Measurements from ENCODE around the gene ARL2.

The ARL2 gene

DNA sequence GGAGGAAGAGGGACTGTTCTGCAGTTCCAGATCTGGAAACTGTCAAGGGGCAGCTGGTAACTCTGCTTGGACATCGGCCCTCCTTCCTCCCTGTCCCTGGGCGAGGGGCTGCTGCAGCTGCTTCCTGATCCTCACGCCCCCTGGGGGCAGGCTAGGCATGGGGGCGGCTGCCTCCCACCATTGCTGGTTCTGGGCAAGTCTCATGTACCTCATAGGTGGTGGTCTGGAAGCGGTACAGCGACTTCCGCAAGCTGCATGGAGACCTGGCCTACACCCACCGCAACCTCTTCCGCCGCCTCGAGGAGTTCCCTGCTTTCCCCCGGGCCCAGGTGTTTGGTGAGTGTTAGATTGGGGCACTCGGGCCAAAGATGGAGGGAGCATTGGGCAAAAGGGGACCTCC lies 18.3 kb downstream of the ARL2 start:
- no peaks in the 10 kb centered on the region for H3K4me1 ChIP-seq (ENCODE audit: insufficient read depth, low read length)
- H3K9ac ChIP-seq (ENCODE audit: low read depth, low read length) = no peak overlapping the region
- H3K36me3 ChIP-seq (ENCODE audit: insufficient read depth, low read length) = peaks cover 11% of the 10 kb centered on the region; the same call in 1 of the 2 replicates
- H3K9me3 ChIP-seq (ENCODE audit: insufficient read depth, low read depth, low read length) = no peaks in the 10 kb centered on the region
- no peak overlapping the region for H3K4me3 ChIP-seq (ENCODE audit: low read length)
- WGBS = 82% methylated on average over 13 of the region's 13 CpGs
- no peak overlapping the region for H3K27ac ChIP-seq (ENCODE audit: low read depth, low read length)
- H3K27me3 ChIP-seq (ENCODE audit: insufficient read depth, low read length) = no peaks in the 10 kb centered on the region

DNA sequence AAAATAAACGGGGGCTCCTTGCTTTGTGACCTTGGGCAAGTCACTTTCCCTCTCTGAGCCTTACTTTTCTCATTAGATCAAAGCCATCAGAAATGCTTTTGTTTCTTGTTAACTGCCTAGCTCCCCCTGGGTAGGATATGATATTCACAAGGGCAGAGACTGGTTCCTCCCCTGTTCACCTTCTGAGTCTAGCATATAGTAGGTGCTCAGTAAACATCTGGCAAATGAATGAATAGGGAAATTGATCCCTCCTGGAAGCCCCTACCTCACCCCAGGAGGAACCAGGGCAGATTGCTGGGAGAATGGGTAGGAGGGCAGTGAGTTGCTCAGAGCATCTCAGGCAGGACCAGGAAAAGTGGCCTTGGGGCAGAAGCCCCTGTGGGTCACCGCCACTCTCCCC lies 20.5 kb downstream of the ARL2 start:
- Histone ChIP-seq H3K4me3 (ENCODE audit: low read length) (no peak overlapping the region), H3K36me3 (ENCODE audit: insufficient read depth, low read length) (peaks cover 14% of the 10 kb centered on the region; the same call in 1 of the 2 replicates), H3K27ac (ENCODE audit: low read depth, low read length) (no peak overlapping the region), H3K27me3 (ENCODE audit: insufficient read depth, low read length) (no peaks in the 10 kb centered on the region), H3K9ac (ENCODE audit: low read depth, low read length) (no peak overlapping the region), H3K4me1 (ENCODE audit: insufficient read depth, low read length) (no peaks in the 10 kb centered on the region), H3K9me3 (ENCODE audit: insufficient read depth, low read depth, low read length) (no peaks in the 10 kb centered on the region)
- 94% methylated on average over 2 of the region's 2 CpGs for WGBS

DNA sequence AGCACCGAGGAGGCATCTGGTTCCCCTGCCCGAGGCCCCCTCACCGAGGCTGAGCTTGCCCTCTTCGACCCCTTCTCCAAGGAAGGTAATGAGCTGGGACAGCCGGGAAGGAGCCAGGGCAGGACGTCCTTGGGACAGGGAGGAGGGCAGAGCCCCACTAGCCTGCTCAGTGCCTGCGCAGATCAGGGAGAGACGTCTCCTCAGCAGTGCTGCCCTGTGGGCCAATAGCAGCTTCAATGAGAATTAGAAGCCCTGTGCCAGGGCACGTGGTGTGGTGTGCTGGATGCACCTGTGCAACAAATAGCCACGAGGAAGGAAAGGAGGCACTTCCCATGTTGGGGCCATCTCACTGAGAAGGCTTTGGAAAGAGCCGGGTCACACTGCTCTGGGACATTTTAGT lies 21.6 kb downstream of the ARL2 start:
- H3K27me3 ChIP-seq (ENCODE audit: insufficient read depth, low read length) = no peaks in the 10 kb centered on the region
- no peak overlapping the region for H3K9ac ChIP-seq (ENCODE audit: low read depth, low read length)
- H3K36me3 ChIP-seq (ENCODE audit: insufficient read depth, low read length) = peaks cover 14% of the 10 kb centered on the region; the same call in 1 of the 2 replicates
- 92% methylated on average over 11 of the region's 11 CpGs for WGBS
- peaks cover 5% of the 10 kb centered on the region; the same call in 1 of the 2 replicates for H3K4me1 ChIP-seq (ENCODE audit: insufficient read depth, low read length)
- H3K27ac ChIP-seq (ENCODE audit: low read depth, low read length) = no peak overlapping the region
- no peaks in the 10 kb centered on the region for H3K9me3 ChIP-seq (ENCODE audit: insufficient read depth, low read depth, low read length)
- H3K4me3 ChIP-seq (ENCODE audit: low read length) = no peak overlapping the region

DNA sequence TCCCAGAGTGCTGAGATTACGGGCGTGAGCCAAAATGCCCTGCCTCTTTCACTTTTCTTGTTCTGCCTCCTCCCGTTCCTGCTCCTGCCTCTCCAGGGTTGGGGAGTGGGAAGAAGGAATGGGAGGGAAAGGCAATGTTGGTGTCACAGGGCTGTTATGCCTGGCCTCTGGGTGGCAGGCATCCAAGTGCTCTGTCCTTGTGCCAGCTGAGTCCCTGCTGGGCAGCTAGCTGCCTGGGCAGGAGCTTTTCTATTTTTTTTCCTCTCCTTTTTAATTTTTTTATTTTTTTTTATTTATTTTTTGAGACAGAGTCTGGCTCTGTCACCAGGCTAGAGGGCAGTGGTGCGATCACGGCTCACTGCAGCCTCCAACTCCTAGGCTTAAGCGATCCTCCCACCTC lies 23.0 kb downstream of the ARL2 start:
- H3K4me3 ChIP-seq (ENCODE audit: low read length) = no peak overlapping the region
- peaks cover 14% of the 10 kb centered on the region; the same call in 1 of the 2 replicates for H3K36me3 ChIP-seq (ENCODE audit: insufficient read depth, low read length)
- H3K9ac ChIP-seq (ENCODE audit: low read depth, low read length) = no peak overlapping the region
- no peaks in the 10 kb centered on the region for H3K9me3 ChIP-seq (ENCODE audit: insufficient read depth, low read depth, low read length)
- H3K4me1 ChIP-seq (ENCODE audit: insufficient read depth, low read length) = peaks cover 5% of the 10 kb centered on the region; the same call in 1 of the 2 replicates
- 96% methylated on average over 6 of the region's 6 CpGs for WGBS
- H3K27me3 ChIP-seq (ENCODE audit: insufficient read depth, low read length) = no peaks in the 10 kb centered on the region
- H3K27ac ChIP-seq (ENCODE audit: low read depth, low read length) = no peak overlapping the region

DNA sequence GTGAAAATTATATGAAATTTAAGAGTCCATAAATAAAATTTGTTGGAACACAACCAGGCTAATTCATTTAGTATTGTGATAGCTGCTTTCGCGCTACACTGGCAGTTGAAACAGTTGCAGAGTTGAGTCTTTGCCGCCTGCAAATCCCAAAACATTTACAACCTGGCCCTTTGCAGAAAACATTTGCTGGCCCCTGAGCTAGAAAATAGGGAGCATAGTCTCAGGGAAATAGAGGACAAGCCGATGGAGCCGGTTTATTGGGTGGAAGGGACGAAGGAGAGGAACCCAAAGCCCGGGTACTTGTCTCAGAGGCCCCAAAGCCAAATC lies 26.5 kb downstream of the ARL2 start:
- Histone ChIP-seq H3K27ac (ENCODE audit: low read depth, low read length) (peak overlapping the region; percentile 95), H3K27me3 (ENCODE audit: insufficient read depth, low read length) (no peaks in the 10 kb centered on the region), H3K36me3 (ENCODE audit: insufficient read depth, low read length) (peaks cover 33% of the 10 kb centered on the region), H3K9me3 (ENCODE audit: insufficient read depth, low read depth, low read length) (no peaks in the 10 kb centered on the region), H3K4me3 (ENCODE audit: low read length) (peak overlapping the region; percentile 95), H3K9ac (ENCODE audit: low read depth, low read length) (peak overlapping the region; percentile 90), H3K4me1 (ENCODE audit: insufficient read depth, low read length) (peaks cover 5% of the 10 kb centered on the region; the same call in 1 of the 2 replicates)
- WGBS = 24% methylated on average over 7 of the region's 7 CpGs

DNA sequence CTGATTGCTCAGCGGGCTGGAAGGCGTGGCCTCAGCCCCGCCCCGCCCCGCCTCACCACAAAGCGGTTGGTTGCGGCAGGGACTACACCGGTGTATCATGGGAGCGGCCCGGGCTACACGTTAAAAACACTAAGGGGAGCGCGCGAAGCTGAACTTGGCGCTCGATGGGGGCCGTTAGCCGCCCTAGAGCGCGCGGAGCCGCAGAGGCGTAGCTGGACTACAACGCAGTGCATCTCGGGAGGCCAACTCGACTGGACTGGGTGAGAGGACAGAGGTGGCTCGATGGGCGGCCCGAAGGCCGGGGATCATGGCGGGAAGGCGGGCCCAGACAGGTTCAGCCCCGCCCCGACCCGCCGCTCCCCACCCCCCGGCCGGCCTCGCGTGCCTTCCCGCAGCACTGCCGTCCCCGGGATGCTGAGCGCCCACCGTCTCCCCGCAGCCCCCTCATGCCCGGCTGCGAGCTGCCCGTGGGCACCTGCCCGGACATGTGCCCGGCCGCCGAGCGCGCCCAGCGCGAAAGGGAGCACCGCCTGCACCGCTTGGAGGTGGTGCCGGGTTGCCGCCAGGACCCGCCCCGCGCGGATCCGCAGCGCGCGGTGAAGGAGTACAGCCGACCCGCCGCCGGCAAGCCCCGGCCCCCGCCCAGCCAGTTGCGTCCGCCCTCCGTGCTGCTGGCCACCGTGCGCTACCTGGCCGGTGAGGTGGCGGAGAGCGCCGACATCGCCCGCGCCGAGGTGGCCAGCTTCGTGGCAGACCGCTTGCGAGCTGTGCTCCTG lies 27.1 kb downstream of the ARL2 start, which contains the start of gene SAC3D1:
SAC3D1 (plus strand) TSS at position 364 of the 776 bp plus-strand sequence; CDS start at position 447, 83 bp downstream.
- no peaks in the 10 kb centered on the region for H3K27me3 ChIP-seq (ENCODE audit: insufficient read depth, low read length)
- H3K9ac ChIP-seq (ENCODE audit: low read depth, low read length) = peak within 1 kb of the TSS; percentile 90
- under 1% methylated on average over 91 of the region's 91 CpGs for WGBS
- peaks cover 5% of the 10 kb centered on the region; the same call in 1 of the 2 replicates for H3K4me1 ChIP-seq (ENCODE audit: insufficient read depth, low read length)
- peaks cover 34% of the 10 kb centered on the region for H3K36me3 ChIP-seq (ENCODE audit: insufficient read depth, low read length)
- peak within 1 kb of the TSS; percentile 95 for H3K4me3 ChIP-seq (ENCODE audit: low read length)
- H3K9me3 ChIP-seq (ENCODE audit: insufficient read depth, low read depth, low read length) = no peaks in the 10 kb centered on the region
- peak within 1 kb of the TSS; percentile 95 for H3K27ac ChIP-seq (ENCODE audit: low read depth, low read length)

DNA sequence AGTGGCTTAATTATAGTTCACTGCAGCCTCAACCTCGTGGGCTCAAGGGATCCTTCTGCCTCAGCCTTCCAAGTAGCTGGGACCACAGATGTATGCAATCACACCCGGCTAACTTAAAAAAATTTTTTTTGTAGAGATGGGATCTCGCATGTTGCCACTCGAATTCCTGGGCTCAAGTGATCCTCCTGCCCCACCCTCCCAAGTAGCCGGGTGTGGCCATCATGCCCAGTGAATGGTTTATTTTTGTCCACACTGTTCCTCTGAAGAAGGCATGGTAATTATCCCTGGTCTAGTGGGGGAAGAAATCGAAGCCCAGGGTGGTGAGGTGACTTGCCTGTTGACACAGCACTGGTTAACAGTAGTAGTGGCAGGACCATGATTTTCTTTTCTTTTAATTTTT lies 28.9 kb downstream of the ARL2 start:
- no peak overlapping the region for H3K9ac ChIP-seq (ENCODE audit: low read depth, low read length)
- no peaks in the 10 kb centered on the region for H3K9me3 ChIP-seq (ENCODE audit: insufficient read depth, low read depth, low read length)
- no peak overlapping the region for H3K27ac ChIP-seq (ENCODE audit: low read depth, low read length)
- 97% methylated on average over 6 of the region's 6 CpGs for WGBS
- no peak overlapping the region; the same call in 1 of the 2 replicates for H3K4me3 ChIP-seq (ENCODE audit: low read length)
- H3K4me1 ChIP-seq (ENCODE audit: insufficient read depth, low read length) = peaks cover 5% of the 10 kb centered on the region; the same call in 1 of the 2 replicates
- no peaks in the 10 kb centered on the region for H3K27me3 ChIP-seq (ENCODE audit: insufficient read depth, low read length)
- peaks cover 36% of the 10 kb centered on the region for H3K36me3 ChIP-seq (ENCODE audit: insufficient read depth, low read length)

DNA sequence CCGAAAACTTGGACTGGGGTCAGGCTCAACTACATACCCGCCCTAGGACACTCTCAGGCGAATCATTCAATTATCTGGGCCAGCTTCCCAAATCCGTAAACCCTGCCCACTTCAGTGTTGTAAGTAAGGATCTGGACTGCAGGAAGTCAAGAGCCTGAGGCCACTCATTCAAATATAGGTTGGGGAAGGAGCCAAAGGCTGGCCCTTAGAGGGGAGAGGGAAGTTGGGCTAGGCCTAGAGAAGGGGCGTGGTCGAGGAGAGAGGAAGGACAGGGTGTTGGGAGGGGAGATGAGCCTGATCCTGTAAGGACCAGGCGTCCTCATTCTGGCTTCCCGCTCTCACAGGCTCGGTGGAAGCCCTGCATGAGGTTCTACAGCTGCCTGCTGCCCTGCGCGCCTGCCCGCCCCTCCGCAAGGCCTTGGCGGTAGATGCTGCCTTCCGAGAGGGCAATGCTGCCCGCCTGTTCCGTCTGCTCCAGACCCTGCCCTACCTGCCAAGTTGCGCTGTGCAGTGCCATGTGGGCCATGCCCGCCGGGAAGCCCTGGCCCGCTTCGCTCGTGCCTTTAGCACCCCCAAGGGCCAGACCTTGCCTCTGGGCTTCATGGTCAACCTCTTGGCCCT lies 30.0 kb downstream of the ARL2 start:
- H3K27ac ChIP-seq (ENCODE audit: low read depth, low read length) = no peak overlapping the region
- H3K9ac ChIP-seq (ENCODE audit: low read depth, low read length) = no peak overlapping the region
- H3K4me1 ChIP-seq (ENCODE audit: insufficient read depth, low read length) = peaks cover 5% of the 10 kb centered on the region; the same call in 1 of the 2 replicates
- peaks cover 33% of the 10 kb centered on the region for H3K36me3 ChIP-seq (ENCODE audit: insufficient read depth, low read length)
- no peaks in the 10 kb centered on the region for H3K9me3 ChIP-seq (ENCODE audit: insufficient read depth, low read depth, low read length)
- WGBS = 96% methylated on average over 23 of the region's 23 CpGs
- H3K27me3 ChIP-seq (ENCODE audit: insufficient read depth, low read length) = no peaks in the 10 kb centered on the region
- H3K4me3 ChIP-seq (ENCODE audit: low read length) = no peak overlapping the region

DNA sequence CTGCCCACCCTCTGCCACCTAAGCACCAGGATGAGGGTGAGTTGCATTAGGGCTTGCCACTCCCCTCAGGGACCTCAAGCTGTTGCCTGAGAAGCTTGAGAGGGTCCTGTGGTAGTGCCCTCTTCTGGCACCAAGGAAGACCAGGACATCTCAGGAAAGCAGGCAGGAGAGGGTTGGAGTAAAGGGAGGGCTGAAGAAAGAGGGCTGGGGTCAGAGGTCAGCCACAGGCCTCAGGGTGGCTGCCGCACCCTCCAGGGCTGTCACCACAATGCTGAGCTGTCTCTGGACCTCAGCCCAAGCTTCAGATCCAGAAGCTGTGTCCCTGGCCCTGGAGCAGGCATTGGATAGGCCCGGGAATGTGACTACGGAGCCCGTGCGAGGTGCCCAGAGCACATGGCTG lies 31.1 kb downstream of the ARL2 start:
- H3K9me3 ChIP-seq (ENCODE audit: insufficient read depth, low read depth, low read length) = no peaks in the 10 kb centered on the region
- WGBS = 95% methylated on average over 5 of the region's 5 CpGs
- H3K27me3 ChIP-seq (ENCODE audit: insufficient read depth, low read length) = no peaks in the 10 kb centered on the region
- H3K4me3 ChIP-seq (ENCODE audit: low read length) = no peak overlapping the region
- H3K9ac ChIP-seq (ENCODE audit: low read depth, low read length) = no peak overlapping the region
- peaks cover 33% of the 10 kb centered on the region for H3K36me3 ChIP-seq (ENCODE audit: insufficient read depth, low read length)
- peaks cover 5% of the 10 kb centered on the region; the same call in 1 of the 2 replicates for H3K4me1 ChIP-seq (ENCODE audit: insufficient read depth, low read length)
- H3K27ac ChIP-seq (ENCODE audit: low read depth, low read length) = no peak overlapping the region

DNA sequence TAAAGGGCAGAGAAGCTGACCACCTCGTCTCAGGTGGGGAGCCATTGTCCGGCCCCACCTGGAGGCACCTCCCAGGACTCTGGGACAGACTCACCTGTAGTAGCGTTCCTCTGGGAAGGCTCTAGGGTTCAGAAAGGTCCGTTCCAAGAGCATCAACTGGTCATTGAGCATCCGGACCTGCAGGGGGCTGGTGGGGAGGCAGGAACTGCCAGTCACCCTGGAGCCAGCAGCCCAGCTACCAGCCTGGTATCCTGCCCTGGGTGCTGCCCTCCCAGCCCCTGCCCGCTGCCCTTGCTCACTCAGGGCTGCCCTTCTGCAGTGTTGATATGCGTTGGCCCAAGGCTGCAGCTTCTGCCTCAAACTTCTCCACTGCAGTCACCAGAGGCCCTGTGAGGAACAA lies 31.8 kb downstream of the ARL2 start:
- no peak overlapping the region for H3K27ac ChIP-seq (ENCODE audit: low read depth, low read length)
- H3K4me1 ChIP-seq (ENCODE audit: insufficient read depth, low read length) = no peaks in the 10 kb centered on the region
- 92% methylated on average over 7 of the region's 7 CpGs for WGBS

More for the DNA sequence above, 31.8 kb downstream of the ARL2 start:
- H3K9ac ChIP-seq (ENCODE audit: low read depth, low read length) = no peak overlapping the region
- H3K36me3 ChIP-seq (ENCODE audit: insufficient read depth, low read length) = peaks cover 33% of the 10 kb centered on the region
- H3K9me3 ChIP-seq (ENCODE audit: insufficient read depth, low read depth, low read length) = no peaks in the 10 kb centered on the region
- H3K27me3 ChIP-seq (ENCODE audit: insufficient read depth, low read length) = no peaks in the 10 kb centered on the region
- H3K4me3 ChIP-seq (ENCODE audit: low read length) = no peak overlapping the region

Data from HUES64 (cell line).